Uterus (tissue), 2 donors: ENCODE data around the gene RAPGEF5.

Experiments used
- CTCF ChIP-seq, 4 experiments: fragments of 200-600 bp in 2 of 4; fragments of 450-650 bp in 2 of 4; sonication (generic) in 2 of 4; IDR thresholded peaks; one replicate each; pipeline ENCODE4 v1.5.1; 2016 to 2019; ENCODE audit warnings: antibody characterized with exemption in 4 of 4, mild to moderate bottlenecking in 2 of 4, moderate library complexity in 1 of 4
- POLR2A ChIP-seq, 2 donors: fragments of 450-650 bp; IDR thresholded peaks; one replicate each; pipeline ENCODE4 v1.6.1; 2016; ENCODE audit warnings: antibody characterized with exemption in 2 of 2, mild to moderate bottlenecking in 1 of 2, moderate library complexity in 1 of 2

GRCh38 chr7:22372863-22373262, 15.9 kb upstream of the RAPGEF5 start:
- TF ChIP-seq CTCF (IDR thresholded peaks at IDR 0.05) (no peak), POLR2A (IDR thresholded peaks at IDR 0.05) (no peak)
